WTC11 (cell line): ENCODE results near the gene SEMA4G.

ENCODE experiments used
- CREB1 ChIP-seq: sonication (generic); formaldehyde crosslinking; IDR thresholded peaks from 2 replicates; pipeline ENCODE4 v1.8.0; 2023; ENCODE audit warnings: mild to moderate bottlenecking, missing genetic modification reagents
- CREM ChIP-seq: sonication (generic); formaldehyde crosslinking; IDR thresholded peaks from 2 replicates; pipeline ENCODE4 v1.8.1; 2022; ENCODE audit warnings: mild to moderate bottlenecking, missing genetic modification reagents, moderate library complexity
- JUN ChIP-seq: sonication (generic); formaldehyde crosslinking; IDR thresholded peaks from 2 replicates; pipeline ENCODE4 v1.8.0; 2023; ENCODE audit warnings: mild to moderate bottlenecking, missing genetic modification reagents
- NR1H2 ChIP-seq: sonication (generic); formaldehyde crosslinking; IDR thresholded peaks from 2 replicates; pipeline ENCODE4 v1.9.0; 2021; ENCODE audit warnings: mild to moderate bottlenecking, moderate library complexity, missing genetic modification reagents
- TEAD4 ChIP-seq: sonication (generic); formaldehyde crosslinking; IDR thresholded peaks from 2 replicates; pipeline ENCODE4 v1.8.0; 2022; ENCODE audit warnings: mild to moderate bottlenecking, missing genetic modification reagents
- TF ChIP-seq, protein P1 (sequence below): sonication (generic); formaldehyde crosslinking; conservative IDR thresholded peaks from 2 replicates; pipeline ENCODE4 v1.8.1; 2022; ENCODE audit warnings: mild to moderate bottlenecking, missing genetic modification reagents
- TF ChIP-seq, protein P2 (sequence below): sonication (generic); formaldehyde crosslinking; IDR thresholded peaks from 2 replicates; pipeline ENCODE4 v1.8.0; 2022; ENCODE audit warnings: mild to moderate bottlenecking, missing genetic modification reagents
- TF ChIP-seq, protein P3 (sequence below): fragments of 200-600 bp; IDR thresholded peaks from 2 replicates; pipeline ENCODE4 v1.8.0; 2022; ENCODE audit warnings: antibody characterized with exemption
- TF ChIP-seq, protein P4 (sequence below): sonication (generic); formaldehyde crosslinking; IDR thresholded peaks from 2 replicates; pipeline ENCODE4 v1.8.0; 2023; ENCODE audit warnings: missing genetic modification reagents, mild to moderate bottlenecking, borderline replicate concordance
- TF ChIP-seq, protein P5 (sequence below): sonication (generic); formaldehyde crosslinking; IDR thresholded peaks from 2 replicates; pipeline ENCODE4 v1.8.1; 2023; ENCODE audit warnings: mild to moderate bottlenecking, missing genetic modification reagents
- TF ChIP-seq, protein P6 (sequence below): sonication (generic); formaldehyde crosslinking; IDR thresholded peaks from 2 replicates; pipeline ENCODE4 v1.8.0; 2022; ENCODE audit warnings: mild to moderate bottlenecking, missing genetic modification reagents
- TF ChIP-seq, protein P7 (sequence below): sonication (generic); formaldehyde crosslinking; IDR thresholded peaks from 2 replicates; pipeline ENCODE4 v1.8.1; 2023; ENCODE audit warnings: mild to moderate bottlenecking, missing genetic modification reagents, moderate library complexity
- TF ChIP-seq, protein P8 (sequence below): sonication (generic); formaldehyde crosslinking; IDR thresholded peaks from 2 replicates; pipeline ENCODE4 v1.8.1; 2023; ENCODE audit warnings: mild to moderate bottlenecking, moderate library complexity, missing genetic modification reagents

DNA sequence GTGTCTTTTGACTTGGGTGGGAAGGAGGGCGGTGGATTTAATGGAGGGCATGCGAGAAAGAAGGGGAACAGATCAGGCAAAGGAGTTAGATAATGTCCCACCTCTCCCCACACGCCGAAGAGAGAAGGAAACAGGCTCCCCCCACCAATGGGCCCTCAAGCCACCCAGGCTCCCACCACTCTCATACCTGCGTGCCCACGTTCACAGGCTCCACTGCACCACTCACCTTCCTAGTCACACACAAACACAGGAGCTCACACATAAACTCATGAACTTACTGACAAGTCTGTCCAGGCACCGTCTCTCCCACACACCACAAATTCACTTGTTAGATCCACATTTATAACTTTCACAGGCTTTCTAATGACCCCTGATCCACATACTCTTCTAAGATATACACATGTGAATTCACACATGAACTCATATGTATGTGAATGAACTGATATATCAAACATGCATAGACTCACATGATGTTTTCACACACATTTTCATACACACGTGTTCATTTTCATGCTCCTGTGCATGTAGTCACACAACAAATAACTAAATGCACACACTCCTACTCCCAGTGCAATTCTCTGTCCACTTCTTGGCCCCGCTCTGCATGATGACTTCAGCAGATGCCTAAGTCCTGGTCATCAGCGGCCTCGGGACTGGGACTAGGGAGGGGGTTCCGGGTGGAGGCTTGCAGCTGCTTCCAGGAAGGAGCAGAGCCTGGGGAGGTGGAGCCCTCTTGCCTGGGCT is 31.8 kb downstream of the SEMA4G start:
- TF ChIP-seq NR1H2 (CRISPR knock-in tag) (no peak), JUN (CRISPR knock-in tag) (no peak), CREB1 (no peak), CREM (no peak), TEAD4 (CRISPR knock-in tag) (no peak)
- TF ChIP-seq, protein P1, sequence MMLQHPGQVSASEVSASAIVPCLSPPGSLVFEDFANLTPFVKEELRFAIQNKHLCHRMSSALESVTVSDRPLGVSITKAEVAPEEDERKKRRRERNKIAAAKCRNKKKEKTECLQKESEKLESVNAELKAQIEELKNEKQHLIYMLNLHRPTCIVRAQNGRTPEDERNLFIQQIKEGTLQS (CRISPR knock-in tag): no peak
- TF ChIP-seq, protein P2, sequence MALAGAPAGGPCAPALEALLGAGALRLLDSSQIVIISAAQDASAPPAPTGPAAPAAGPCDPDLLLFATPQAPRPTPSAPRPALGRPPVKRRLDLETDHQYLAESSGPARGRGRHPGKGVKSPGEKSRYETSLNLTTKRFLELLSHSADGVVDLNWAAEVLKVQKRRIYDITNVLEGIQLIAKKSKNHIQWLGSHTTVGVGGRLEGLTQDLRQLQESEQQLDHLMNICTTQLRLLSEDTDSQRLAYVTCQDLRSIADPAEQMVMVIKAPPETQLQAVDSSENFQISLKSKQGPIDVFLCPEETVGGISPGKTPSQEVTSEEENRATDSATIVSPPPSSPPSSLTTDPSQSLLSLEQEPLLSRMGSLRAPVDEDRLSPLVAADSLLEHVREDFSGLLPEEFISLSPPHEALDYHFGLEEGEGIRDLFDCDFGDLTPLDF (CRISPR knock-in tag): no peak
- TF ChIP-seq, protein P3, sequence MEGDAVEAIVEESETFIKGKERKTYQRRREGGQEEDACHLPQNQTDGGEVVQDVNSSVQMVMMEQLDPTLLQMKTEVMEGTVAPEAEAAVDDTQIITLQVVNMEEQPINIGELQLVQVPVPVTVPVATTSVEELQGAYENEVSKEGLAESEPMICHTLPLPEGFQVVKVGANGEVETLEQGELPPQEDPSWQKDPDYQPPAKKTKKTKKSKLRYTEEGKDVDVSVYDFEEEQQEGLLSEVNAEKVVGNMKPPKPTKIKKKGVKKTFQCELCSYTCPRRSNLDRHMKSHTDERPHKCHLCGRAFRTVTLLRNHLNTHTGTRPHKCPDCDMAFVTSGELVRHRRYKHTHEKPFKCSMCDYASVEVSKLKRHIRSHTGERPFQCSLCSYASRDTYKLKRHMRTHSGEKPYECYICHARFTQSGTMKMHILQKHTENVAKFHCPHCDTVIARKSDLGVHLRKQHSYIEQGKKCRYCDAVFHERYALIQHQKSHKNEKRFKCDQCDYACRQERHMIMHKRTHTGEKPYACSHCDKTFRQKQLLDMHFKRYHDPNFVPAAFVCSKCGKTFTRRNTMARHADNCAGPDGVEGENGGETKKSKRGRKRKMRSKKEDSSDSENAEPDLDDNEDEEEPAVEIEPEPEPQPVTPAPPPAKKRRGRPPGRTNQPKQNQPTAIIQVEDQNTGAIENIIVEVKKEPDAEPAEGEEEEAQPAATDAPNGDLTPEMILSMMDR: no peak
- TF ChIP-seq, protein P4, sequence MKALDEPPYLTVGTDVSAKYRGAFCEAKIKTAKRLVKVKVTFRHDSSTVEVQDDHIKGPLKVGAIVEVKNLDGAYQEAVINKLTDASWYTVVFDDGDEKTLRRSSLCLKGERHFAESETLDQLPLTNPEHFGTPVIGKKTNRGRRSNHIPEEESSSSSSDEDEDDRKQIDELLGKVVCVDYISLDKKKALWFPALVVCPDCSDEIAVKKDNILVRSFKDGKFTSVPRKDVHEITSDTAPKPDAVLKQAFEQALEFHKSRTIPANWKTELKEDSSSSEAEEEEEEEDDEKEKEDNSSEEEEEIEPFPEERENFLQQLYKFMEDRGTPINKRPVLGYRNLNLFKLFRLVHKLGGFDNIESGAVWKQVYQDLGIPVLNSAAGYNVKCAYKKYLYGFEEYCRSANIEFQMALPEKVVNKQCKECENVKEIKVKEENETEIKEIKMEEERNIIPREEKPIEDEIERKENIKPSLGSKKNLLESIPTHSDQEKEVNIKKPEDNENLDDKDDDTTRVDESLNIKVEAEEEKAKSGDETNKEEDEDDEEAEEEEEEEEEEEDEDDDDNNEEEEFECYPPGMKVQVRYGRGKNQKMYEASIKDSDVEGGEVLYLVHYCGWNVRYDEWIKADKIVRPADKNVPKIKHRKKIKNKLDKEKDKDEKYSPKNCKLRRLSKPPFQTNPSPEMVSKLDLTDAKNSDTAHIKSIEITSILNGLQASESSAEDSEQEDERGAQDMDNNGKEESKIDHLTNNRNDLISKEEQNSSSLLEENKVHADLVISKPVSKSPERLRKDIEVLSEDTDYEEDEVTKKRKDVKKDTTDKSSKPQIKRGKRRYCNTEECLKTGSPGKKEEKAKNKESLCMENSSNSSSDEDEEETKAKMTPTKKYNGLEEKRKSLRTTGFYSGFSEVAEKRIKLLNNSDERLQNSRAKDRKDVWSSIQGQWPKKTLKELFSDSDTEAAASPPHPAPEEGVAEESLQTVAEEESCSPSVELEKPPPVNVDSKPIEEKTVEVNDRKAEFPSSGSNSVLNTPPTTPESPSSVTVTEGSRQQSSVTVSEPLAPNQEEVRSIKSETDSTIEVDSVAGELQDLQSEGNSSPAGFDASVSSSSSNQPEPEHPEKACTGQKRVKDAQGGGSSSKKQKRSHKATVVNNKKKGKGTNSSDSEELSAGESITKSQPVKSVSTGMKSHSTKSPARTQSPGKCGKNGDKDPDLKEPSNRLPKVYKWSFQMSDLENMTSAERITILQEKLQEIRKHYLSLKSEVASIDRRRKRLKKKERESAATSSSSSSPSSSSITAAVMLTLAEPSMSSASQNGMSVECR (CRISPR knock-in tag): no peak
- TF ChIP-seq, protein P5, sequence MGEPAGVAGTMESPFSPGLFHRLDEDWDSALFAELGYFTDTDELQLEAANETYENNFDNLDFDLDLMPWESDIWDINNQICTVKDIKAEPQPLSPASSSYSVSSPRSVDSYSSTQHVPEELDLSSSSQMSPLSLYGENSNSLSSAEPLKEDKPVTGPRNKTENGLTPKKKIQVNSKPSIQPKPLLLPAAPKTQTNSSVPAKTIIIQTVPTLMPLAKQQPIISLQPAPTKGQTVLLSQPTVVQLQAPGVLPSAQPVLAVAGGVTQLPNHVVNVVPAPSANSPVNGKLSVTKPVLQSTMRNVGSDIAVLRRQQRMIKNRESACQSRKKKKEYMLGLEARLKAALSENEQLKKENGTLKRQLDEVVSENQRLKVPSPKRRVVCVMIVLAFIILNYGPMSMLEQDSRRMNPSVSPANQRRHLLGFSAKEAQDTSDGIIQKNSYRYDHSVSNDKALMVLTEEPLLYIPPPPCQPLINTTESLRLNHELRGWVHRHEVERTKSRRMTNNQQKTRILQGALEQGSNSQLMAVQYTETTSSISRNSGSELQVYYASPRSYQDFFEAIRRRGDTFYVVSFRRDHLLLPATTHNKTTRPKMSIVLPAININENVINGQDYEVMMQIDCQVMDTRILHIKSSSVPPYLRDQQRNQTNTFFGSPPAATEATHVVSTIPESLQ (CRISPR knock-in tag): no peak
- TF ChIP-seq, protein P6, sequence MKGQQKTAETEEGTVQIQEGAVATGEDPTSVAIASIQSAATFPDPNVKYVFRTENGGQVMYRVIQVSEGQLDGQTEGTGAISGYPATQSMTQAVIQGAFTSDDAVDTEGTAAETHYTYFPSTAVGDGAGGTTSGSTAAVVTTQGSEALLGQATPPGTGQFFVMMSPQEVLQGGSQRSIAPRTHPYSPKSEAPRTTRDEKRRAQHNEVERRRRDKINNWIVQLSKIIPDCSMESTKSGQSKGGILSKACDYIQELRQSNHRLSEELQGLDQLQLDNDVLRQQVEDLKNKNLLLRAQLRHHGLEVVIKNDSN (CRISPR knock-in tag): no peak
- TF ChIP-seq, protein P7, sequence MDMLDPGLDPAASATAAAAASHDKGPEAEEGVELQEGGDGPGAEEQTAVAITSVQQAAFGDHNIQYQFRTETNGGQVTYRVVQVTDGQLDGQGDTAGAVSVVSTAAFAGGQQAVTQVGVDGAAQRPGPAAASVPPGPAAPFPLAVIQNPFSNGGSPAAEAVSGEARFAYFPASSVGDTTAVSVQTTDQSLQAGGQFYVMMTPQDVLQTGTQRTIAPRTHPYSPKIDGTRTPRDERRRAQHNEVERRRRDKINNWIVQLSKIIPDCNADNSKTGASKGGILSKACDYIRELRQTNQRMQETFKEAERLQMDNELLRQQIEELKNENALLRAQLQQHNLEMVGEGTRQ (CRISPR knock-in tag): no peak
- TF ChIP-seq, protein P8, sequence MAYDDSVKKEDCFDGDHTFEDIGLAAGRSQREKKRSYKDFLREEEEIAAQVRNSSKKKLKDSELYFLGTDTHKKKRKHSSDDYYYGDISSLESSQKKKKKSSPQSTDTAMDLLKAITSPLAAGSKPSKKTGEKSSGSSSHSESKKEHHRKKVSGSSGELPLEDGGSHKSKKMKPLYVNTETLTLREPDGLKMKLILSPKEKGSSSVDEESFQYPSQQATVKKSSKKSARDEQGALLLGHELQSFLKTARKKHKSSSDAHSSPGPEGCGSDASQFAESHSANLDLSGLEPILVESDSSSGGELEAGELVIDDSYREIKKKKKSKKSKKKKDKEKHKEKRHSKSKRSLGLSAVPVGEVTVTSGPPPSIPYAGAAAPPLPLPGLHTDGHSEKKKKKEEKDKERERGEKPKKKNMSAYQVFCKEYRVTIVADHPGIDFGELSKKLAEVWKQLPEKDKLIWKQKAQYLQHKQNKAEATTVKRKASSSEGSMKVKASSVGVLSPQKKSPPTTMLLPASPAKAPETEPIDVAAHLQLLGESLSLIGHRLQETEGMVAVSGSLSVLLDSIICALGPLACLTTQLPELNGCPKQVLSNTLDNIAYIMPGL: no peak
